WI38 (cell line): ENCODE data around the gene SCLY.
"Not testable (repeated sequence)": the region's sequence is repeated elsewhere in the genome, so short reads cannot be mapped to it uniquely, and the experiment has no call there.

Experiments
- H3K4me3 ChIP-seq: 2 replicates; pipeline ENCODE4 v1.5.1; 2011; ENCODE audit warnings: low read depth, mild to moderate bottlenecking, control low read depth, low read length
- TF ChIP-seq, protein P1 (sequence below): IDR thresholded peaks from 2 replicates; pipeline ENCODE4 v1.5.1; 2012; ENCODE audit warnings: low read depth, mild to moderate bottlenecking, control low read depth, low read length

The SCLY gene

DNA sequence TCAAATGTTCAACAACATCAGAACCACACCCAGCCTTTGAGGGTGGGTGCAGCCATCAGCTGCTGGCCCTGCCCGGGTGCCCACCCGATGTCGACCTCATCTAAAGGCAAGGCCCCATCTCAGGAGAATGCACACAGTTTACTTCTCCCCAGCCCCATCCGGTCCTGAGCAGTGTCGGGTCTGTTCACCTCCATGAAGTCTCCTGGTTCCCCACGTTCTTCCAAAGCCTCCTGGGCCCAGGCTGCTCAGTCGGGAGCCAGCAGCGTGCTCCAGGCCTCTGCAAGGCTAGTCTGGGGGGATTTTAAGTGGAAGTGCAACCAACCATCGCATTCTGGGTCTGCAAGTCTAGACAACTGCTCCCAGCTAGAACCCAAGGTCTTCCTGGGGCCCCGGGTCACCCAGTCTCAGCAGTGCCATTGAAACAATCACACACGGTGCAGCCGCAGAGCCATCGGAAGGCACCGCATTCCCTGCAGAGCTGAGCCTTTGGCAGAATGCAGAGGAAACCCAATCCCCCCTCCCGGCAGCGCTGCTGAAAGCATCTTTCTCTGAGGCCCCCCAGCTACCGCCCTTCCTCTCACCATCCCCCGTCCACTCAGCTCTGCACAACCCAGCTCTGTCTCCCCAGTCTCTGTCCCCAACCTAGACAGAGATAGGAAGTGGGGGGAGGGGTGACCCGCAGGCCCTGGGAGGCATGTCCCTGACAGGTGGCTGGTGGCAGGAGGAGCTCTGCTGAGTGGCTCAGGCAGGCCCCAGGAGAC, 47.8 kb downstream of the SCLY start:
- H3K4me3 ChIP-seq: no peak overlapping the region
- TF ChIP-seq, protein P1, sequence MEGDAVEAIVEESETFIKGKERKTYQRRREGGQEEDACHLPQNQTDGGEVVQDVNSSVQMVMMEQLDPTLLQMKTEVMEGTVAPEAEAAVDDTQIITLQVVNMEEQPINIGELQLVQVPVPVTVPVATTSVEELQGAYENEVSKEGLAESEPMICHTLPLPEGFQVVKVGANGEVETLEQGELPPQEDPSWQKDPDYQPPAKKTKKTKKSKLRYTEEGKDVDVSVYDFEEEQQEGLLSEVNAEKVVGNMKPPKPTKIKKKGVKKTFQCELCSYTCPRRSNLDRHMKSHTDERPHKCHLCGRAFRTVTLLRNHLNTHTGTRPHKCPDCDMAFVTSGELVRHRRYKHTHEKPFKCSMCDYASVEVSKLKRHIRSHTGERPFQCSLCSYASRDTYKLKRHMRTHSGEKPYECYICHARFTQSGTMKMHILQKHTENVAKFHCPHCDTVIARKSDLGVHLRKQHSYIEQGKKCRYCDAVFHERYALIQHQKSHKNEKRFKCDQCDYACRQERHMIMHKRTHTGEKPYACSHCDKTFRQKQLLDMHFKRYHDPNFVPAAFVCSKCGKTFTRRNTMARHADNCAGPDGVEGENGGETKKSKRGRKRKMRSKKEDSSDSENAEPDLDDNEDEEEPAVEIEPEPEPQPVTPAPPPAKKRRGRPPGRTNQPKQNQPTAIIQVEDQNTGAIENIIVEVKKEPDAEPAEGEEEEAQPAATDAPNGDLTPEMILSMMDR: no peak

DNA sequence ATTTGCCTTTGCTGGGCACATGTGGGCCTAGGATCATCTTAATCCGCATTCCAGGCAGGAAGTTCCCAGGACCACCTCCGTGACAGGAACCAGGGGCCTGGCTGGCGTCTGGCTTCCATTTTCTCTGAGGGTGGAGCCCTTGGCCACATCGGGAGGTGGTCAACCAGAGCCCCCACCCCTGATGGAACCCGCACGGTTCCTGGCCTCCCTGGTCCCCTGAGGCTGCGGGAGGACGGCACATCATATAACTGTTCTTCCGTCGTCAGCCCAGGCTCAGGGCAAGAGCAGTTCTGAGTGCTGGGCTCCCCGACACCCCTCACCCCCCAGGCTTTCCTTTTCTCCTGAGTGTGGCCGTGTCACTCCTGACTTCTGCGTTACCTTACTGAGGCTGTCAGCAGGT, 52.8 kb downstream of the SCLY start:
- TF ChIP-seq, protein P1: no peak
- no peak overlapping the region for H3K4me3 ChIP-seq

- H3K4me3 ChIP-seq: no peak overlapping the region
- TF ChIP-seq, protein P1: no peak
These were observed 53.6 kb downstream of the SCLY start for GRCh38 chr2:238114331-238114841.

DNA sequence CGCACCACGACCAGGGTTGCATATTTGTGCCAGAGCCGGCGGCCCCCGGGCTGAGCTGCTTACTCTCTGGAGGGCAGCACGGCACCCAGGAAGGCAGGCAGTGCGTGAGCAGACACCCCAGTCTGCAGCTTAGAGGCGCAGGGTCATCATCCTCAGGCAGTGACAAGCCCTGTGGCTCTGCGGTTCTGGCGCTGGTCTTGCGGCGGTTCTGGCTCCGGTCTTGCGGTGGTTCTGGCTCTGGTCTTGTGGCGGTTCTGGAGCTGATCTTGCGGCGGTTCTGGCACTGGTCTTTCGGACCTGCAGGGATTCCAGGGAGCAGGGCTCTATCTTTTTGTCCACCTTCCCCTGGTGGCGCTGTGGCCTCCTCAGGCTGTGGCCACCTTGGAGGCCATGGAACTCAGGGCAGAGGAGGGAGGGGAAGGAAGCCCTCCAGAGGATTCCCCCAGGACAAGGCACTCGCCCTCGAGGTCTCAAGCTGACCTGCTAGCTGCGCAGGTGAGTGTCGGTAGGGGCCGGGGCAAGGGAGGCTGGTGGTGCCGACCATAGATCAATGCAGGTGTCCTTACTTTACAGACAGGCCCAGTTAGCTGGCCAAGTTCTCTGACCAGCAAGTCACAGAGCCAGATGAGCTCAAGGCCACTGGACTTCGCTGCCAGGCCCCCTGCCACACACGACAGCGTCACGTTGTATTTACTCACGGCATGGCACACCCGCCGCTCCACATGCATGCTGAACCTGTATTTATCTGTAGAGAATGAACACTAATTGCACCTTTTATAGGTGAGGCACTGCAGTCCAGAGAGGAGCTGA, 54.3 kb downstream of the SCLY start:
- H3K4me3 ChIP-seq: no peak overlapping the region
- TF ChIP-seq, protein P1: no peak

DNA sequence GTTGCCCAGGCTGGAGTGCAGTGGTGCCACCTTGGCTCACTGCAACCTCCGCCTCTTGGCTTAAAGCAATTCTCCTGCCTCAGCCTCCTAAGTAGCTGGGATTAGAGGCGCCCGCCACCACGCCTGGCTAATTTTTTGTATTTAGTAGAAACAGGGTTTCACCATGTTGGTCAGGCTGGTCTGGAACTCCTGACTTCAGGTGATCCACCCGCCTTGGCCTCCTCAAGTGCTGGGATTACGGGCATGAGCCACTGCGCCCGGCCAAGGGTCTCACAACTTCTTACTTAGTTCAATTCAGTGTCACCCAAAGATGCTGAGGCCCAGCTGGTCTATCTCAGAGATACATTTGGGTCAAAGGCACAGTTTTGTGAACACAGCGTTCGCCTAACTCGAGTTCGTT, 54.9 kb downstream of the SCLY start:
- H3K4me3 ChIP-seq: not testable (repeated sequence)

DNA sequence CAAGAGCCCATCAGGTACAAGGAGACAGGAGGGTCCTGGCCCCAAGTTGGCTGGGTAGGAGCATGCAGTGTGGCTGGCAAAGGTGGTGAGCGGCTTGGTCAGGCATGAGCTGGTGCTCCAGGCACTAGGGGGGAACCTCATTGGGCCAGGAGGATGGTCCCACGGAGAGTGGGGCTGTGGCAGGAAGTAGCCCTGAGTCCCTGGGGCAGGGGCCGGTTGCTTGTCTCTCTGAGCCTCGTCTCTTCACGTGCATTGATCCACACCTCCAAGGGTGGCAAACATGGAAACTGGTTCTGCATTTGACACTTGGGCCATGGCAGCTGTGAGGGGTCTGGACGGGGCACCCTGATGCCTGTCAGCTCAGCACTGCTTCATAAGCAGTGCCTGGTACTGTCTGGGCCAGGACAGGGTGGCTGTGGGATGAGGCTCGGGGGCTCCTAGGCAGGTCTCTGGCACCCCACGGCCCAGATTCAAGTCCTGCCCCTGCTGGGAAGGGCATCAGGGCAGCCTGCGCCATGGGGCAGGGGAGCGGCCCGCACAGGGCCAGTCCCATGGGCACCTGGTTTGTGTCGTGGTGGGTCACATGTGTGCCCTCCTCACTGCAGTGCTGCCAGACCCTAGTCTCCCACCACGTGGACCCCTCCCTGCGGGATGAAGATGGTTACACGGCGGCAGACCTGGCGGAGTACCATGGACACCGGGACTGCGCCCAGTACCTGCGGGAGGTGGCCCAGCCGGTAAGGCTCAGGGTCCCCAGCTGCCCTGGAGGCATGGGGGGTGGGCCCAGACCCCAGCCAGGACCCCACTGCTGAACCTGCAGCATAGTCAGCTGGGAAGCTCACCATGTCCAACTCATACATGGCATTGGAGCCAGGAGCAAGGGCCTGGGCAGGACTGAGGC, 55.7 kb downstream of the SCLY start:
- H3K4me3 ChIP-seq: no peak overlapping the region
- TF ChIP-seq, protein P1: no peak
